WTC11 (cell line): Measurements from ENCODE around the gene WDHD1. TPM values are rescaled to one million over a fixed set of nuclear protein-coding genes. Genes with fewer than 3 reads are reported as not detected.

ENCODE experiments used
- CBFB ChIP-seq: sonication (generic); formaldehyde crosslinking; IDR thresholded peaks from 2 replicates; pipeline ENCODE4 v1.8.1; 2022; ENCODE audit warnings: mild to moderate bottlenecking, low read depth, missing genetic modification reagents
- EMX1 ChIP-seq: fragments of 250-450 bp; sonication (Bioruptor Pico); IDR thresholded peaks from 2 replicates; pipeline ENCODE4 v1.8.0; 2021; ENCODE audit warnings: mild to moderate bottlenecking
- FOXJ3 ChIP-seq: sonication (generic); formaldehyde crosslinking; IDR thresholded peaks from 2 replicates; pipeline ENCODE4 v1.9.0; 2021; ENCODE audit warnings: missing genetic modification reagents, mild to moderate bottlenecking, borderline replicate concordance
- IRF2 ChIP-seq: sonication (generic); formaldehyde crosslinking; IDR thresholded peaks from 2 replicates; pipeline ENCODE4 v1.8.0; 2022; ENCODE audit warnings: low read depth, missing genetic modification reagents, borderline replicate concordance
- JAZF1 ChIP-seq: fragments of 250-450 bp; sonication (Bioruptor Pico); IDR thresholded peaks from 2 replicates; pipeline ENCODE4 v1.9.0; 2021; ENCODE audit warnings: moderate library complexity, mild to moderate bottlenecking, inconsistent platforms
- NFYB ChIP-seq: sonication (generic); formaldehyde crosslinking; conservative IDR thresholded peaks from 2 replicates; pipeline ENCODE4 v1.8.0; 2022; ENCODE audit warnings: low read depth, missing genetic modification reagents
- NR1H2 ChIP-seq: sonication (generic); formaldehyde crosslinking; IDR thresholded peaks from 2 replicates; pipeline ENCODE4 v1.9.0; 2021; ENCODE audit warnings: mild to moderate bottlenecking, moderate library complexity, missing genetic modification reagents
- NR2C2 ChIP-seq: sonication (generic); formaldehyde crosslinking; IDR thresholded peaks from 2 replicates; pipeline ENCODE4 v1.8.0; 2022; ENCODE audit warnings: mild to moderate bottlenecking, missing genetic modification reagents
- PRRX2 ChIP-seq: fragments of 250-450 bp; sonication (Bioruptor Pico); IDR thresholded peaks from 2 replicates; pipeline ENCODE4 v1.8.0; 2021; ENCODE audit warnings: mild to moderate bottlenecking
- RORB ChIP-seq: fragments of 250-450 bp; sonication (Bioruptor Pico); IDR thresholded peaks from 2 replicates; pipeline ENCODE4 v1.9.0; 2021; ENCODE audit warnings: mild to moderate bottlenecking
- SOX15 ChIP-seq: fragments of 250-450 bp; sonication (Bioruptor Pico); IDR thresholded peaks from 2 replicates; pipeline ENCODE4 v1.9.0; 2021; ENCODE audit warnings: mild to moderate bottlenecking
- ZNF121 ChIP-seq: sonication (generic); formaldehyde crosslinking; IDR thresholded peaks from 2 replicates; pipeline ENCODE4 v1.8.0; 2023; ENCODE audit warnings: missing genetic modification reagents
- ZNF138 ChIP-seq: sonication (generic); formaldehyde crosslinking; conservative IDR thresholded peaks from 2 replicates; pipeline ENCODE4 v1.8.1; 2022; ENCODE audit warnings: mild to moderate bottlenecking, moderate library complexity, missing genetic modification reagents
- ZNF263 ChIP-seq: sonication (generic); formaldehyde crosslinking; IDR thresholded peaks from 2 replicates; pipeline ENCODE4 v1.8.1; 2022; ENCODE audit warnings: low read depth, mild to moderate bottlenecking, moderate library complexity, missing genetic modification reagents
- ZNF416 ChIP-seq: fragments of 250-450 bp; sonication (Bioruptor Pico); IDR thresholded peaks from 2 replicates; pipeline ENCODE4 v1.9.0; 2021; ENCODE audit warnings: mild to moderate bottlenecking, inconsistent platforms
- ZNF423 ChIP-seq: fragments of 250-450 bp; sonication (Bioruptor Pico); IDR thresholded peaks from 2 replicates; pipeline ENCODE4 v2.1.2; 2022; ENCODE audit warnings: mild to moderate bottlenecking, moderate library complexity
- total RNA-seq: library from RNA; stranded (reverse); gene quantifications from 3 replicates; pipeline ENCODE4 v1.2.3, GENCODE V29; 2021
- TF ChIP-seq, protein P1 (sequence below): sonication (generic); formaldehyde crosslinking; IDR thresholded peaks from 2 replicates; pipeline ENCODE4 v1.8.1; 2022; ENCODE audit warnings: mild to moderate bottlenecking, moderate library complexity, missing genetic modification reagents
- TF ChIP-seq, protein P2 (sequence below): sonication (generic); formaldehyde crosslinking; IDR thresholded peaks from 2 replicates; pipeline ENCODE4 v1.8.1; 2022; ENCODE audit warnings: mild to moderate bottlenecking, missing genetic modification reagents, moderate library complexity, borderline replicate concordance
- TF ChIP-seq, protein P3 (sequence below): fragments of 250-450 bp; sonication (Bioruptor Pico); IDR thresholded peaks from 2 replicates; pipeline ENCODE4 v1.9.0; 2021; ENCODE audit warnings: moderate library complexity, mild to moderate bottlenecking, inconsistent platforms, borderline replicate concordance
- TF ChIP-seq, protein P4 (sequence below): sonication (generic); formaldehyde crosslinking; IDR thresholded peaks from 2 replicates; pipeline ENCODE4 v1.8.1; 2023; ENCODE audit warnings: mild to moderate bottlenecking, missing genetic modification reagents, moderate library complexity
- TF ChIP-seq, protein P5 (sequence below): sonication (generic); formaldehyde crosslinking; IDR thresholded peaks from 2 replicates; pipeline ENCODE4 v1.8.1; 2022; ENCODE audit warnings: low read depth, mild to moderate bottlenecking, moderate library complexity, missing genetic modification reagents, borderline replicate concordance
- TF ChIP-seq, protein P6 (sequence below): sonication (generic); formaldehyde crosslinking; IDR thresholded peaks from 2 replicates; pipeline ENCODE4 v1.8.1; 2023; ENCODE audit warnings: mild to moderate bottlenecking, missing genetic modification reagents, borderline replicate concordance
- TF ChIP-seq, protein P7 (sequence below): fragments of 250-450 bp; sonication (Bioruptor Pico); IDR thresholded peaks from 2 replicates; pipeline ENCODE4 v2.1.2; 2022; ENCODE audit warnings: mild to moderate bottlenecking, moderate library complexity
- TF ChIP-seq, protein P8 (sequence below): sonication (generic); formaldehyde crosslinking; IDR thresholded peaks from 2 replicates; pipeline ENCODE4 v1.8.0; 2022; ENCODE audit warnings: mild to moderate bottlenecking, missing genetic modification reagents
- TF ChIP-seq, protein P9 (sequence below): sonication (generic); formaldehyde crosslinking; IDR thresholded peaks from 2 replicates; pipeline ENCODE4 v1.8.1; 2023; ENCODE audit warnings: mild to moderate bottlenecking, missing genetic modification reagents
- TF ChIP-seq, protein P10 (sequence below): sonication (generic); formaldehyde crosslinking; IDR thresholded peaks from 2 replicates; pipeline ENCODE4 v1.8.0; 2023; ENCODE audit warnings: missing genetic modification reagents

Gene WDHD1
- total RNA-seq, 1 experiment from 2014 or later, result 76.1 TPM

DNA sequence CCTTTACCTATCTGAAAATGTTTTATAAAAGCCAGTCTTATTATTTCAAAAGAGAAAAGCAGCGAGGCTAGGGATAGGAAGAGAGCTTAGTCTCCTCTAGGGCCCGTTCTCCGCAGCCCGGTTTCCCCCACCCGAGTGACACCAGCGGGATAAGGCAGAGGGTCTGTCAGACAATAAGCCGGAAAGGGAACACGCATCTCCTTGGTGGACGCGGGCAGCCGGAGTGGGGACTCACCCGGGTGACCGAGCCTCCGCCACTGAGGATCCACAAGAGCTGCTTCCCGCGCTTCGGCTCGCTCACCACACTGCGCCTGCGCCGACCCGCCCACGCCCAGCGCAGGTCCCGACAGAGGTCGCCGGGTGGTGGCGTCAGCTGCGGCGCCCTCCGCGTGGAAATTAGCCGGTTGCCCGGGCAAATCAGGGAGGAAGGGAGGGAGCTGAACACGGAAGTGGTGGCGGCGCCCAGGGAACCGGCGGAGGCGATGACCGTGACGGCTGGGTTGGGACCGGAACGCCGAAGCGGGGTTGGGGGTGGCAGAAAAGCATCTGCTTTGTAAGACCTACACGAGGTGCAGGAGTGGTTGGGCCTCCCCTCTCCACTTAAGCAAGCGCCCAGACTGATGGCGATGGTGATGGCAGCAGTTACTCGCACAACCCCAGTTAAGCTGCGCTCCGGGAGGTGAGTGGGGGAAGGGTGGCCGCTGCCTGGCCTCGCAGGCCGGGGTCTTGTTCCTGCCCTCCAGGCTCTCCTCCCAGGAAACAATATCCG, at the start of gene WDHD1, which contains the start of gene SOCS4 (continued):
- TF ChIP-seq, protein P1, sequence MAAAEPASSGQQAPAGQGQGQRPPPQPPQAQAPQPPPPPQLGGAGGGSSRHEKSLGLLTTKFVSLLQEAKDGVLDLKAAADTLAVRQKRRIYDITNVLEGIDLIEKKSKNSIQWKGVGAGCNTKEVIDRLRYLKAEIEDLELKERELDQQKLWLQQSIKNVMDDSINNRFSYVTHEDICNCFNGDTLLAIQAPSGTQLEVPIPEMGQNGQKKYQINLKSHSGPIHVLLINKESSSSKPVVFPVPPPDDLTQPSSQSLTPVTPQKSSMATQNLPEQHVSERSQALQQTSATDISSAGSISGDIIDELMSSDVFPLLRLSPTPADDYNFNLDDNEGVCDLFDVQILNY (CRISPR knock-in tag), result peak; percentile 94
- TF ChIP-seq CBFB (CRISPR knock-in tag), result no peak
- TF ChIP-seq EMX1 (CRISPR knock-in tag), result no peak
- TF ChIP-seq, protein P2, sequence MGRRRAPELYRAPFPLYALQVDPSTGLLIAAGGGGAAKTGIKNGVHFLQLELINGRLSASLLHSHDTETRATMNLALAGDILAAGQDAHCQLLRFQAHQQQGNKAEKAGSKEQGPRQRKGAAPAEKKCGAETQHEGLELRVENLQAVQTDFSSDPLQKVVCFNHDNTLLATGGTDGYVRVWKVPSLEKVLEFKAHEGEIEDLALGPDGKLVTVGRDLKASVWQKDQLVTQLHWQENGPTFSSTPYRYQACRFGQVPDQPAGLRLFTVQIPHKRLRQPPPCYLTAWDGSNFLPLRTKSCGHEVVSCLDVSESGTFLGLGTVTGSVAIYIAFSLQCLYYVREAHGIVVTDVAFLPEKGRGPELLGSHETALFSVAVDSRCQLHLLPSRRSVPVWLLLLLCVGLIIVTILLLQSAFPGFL (CRISPR knock-in tag), result no peak
- TF ChIP-seq, protein P3, sequence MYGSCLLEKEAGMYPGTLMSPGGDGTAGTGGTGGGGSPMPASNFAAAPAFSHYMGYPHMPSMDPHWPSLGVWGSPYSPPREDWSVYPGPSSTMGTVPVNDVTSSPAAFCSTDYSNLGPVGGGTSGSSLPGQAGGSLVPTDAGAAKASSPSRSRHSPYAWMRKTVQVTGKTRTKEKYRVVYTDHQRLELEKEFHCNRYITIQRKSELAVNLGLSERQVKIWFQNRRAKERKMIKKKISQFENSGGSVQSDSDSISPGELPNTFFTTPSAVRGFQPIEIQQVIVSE (CRISPR knock-in tag), result no peak
- no peak for TF ChIP-seq NR1H2 (CRISPR knock-in tag)
- TF ChIP-seq ZNF416 (CRISPR knock-in tag), result 0 out of 2 replicates have a peak, but pooled peaks have one; percentile 39
- peak; percentile 93 for TF ChIP-seq ZNF423 (CRISPR knock-in tag)
- TF ChIP-seq, protein P4, sequence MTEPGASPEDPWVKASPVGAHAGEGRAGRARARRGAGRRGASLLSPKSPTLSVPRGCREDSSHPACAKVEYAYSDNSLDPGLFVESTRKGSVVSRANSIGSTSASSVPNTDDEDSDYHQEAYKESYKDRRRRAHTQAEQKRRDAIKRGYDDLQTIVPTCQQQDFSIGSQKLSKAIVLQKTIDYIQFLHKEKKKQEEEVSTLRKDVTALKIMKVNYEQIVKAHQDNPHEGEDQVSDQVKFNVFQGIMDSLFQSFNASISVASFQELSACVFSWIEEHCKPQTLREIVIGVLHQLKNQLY (CRISPR knock-in tag), result no peak
- TF ChIP-seq PRRX2 (CRISPR knock-in tag), result no peak
- TF ChIP-seq ZNF263, result no peak
- no peak for TF ChIP-seq NR2C2 (CRISPR knock-in tag)
- TF ChIP-seq, protein P5, sequence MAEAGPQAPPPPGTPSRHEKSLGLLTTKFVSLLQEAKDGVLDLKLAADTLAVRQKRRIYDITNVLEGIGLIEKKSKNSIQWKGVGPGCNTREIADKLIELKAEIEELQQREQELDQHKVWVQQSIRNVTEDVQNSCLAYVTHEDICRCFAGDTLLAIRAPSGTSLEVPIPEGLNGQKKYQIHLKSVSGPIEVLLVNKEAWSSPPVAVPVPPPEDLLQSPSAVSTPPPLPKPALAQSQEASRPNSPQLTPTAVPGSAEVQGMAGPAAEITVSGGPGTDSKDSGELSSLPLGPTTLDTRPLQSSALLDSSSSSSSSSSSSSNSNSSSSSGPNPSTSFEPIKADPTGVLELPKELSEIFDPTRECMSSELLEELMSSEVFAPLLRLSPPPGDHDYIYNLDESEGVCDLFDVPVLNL, result no peak
- TF ChIP-seq FOXJ3 (CRISPR knock-in tag), result no peak
- TF ChIP-seq JAZF1 (CRISPR knock-in tag), result no peak
- no peak for TF ChIP-seq ZNF121 (CRISPR knock-in tag)
- TF ChIP-seq NFYB (CRISPR knock-in tag), result peak; percentile 51; the same call in 1 of the 2 replicates
- TF ChIP-seq, protein P6, sequence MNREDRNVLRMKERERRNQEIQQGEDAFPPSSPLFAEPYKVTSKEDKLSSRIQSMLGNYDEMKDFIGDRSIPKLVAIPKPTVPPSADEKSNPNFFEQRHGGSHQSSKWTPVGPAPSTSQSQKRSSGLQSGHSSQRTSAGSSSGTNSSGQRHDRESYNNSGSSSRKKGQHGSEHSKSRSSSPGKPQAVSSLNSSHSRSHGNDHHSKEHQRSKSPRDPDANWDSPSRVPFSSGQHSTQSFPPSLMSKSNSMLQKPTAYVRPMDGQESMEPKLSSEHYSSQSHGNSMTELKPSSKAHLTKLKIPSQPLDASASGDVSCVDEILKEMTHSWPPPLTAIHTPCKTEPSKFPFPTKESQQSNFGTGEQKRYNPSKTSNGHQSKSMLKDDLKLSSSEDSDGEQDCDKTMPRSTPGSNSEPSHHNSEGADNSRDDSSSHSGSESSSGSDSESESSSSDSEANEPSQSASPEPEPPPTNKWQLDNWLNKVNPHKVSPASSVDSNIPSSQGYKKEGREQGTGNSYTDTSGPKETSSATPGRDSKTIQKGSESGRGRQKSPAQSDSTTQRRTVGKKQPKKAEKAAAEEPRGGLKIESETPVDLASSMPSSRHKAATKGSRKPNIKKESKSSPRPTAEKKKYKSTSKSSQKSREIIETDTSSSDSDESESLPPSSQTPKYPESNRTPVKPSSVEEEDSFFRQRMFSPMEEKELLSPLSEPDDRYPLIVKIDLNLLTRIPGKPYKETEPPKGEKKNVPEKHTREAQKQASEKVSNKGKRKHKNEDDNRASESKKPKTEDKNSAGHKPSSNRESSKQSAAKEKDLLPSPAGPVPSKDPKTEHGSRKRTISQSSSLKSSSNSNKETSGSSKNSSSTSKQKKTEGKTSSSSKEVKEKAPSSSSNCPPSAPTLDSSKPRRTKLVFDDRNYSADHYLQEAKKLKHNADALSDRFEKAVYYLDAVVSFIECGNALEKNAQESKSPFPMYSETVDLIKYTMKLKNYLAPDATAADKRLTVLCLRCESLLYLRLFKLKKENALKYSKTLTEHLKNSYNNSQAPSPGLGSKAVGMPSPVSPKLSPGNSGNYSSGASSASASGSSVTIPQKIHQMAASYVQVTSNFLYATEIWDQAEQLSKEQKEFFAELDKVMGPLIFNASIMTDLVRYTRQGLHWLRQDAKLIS (CRISPR knock-in tag), result no peak
- TF ChIP-seq, protein P7, sequence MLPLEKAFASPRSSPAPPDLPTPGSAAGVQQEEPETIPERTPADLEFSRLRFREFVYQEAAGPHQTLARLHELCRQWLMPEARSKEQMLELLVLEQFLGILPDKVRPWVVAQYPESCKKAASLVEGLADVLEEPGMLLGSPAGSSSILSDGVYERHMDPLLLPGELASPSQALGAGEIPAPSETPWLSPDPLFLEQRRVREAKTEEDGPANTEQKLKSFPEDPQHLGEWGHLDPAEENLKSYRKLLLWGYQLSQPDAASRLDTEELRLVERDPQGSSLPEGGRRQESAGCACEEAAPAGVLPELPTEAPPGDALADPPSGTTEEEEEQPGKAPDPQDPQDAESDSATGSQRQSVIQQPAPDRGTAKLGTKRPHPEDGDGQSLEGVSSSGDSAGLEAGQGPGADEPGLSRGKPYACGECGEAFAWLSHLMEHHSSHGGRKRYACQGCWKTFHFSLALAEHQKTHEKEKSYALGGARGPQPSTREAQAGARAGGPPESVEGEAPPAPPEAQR (CRISPR knock-in tag), result no peak
- no peak for TF ChIP-seq RORB
- no peak for TF ChIP-seq SOX15
- no peak for TF ChIP-seq IRF2 (CRISPR knock-in tag)
- TF ChIP-seq, protein P8, sequence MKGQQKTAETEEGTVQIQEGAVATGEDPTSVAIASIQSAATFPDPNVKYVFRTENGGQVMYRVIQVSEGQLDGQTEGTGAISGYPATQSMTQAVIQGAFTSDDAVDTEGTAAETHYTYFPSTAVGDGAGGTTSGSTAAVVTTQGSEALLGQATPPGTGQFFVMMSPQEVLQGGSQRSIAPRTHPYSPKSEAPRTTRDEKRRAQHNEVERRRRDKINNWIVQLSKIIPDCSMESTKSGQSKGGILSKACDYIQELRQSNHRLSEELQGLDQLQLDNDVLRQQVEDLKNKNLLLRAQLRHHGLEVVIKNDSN (CRISPR knock-in tag), result no peak; the same call in 1 of the 2 replicates
- TF ChIP-seq, protein P9, sequence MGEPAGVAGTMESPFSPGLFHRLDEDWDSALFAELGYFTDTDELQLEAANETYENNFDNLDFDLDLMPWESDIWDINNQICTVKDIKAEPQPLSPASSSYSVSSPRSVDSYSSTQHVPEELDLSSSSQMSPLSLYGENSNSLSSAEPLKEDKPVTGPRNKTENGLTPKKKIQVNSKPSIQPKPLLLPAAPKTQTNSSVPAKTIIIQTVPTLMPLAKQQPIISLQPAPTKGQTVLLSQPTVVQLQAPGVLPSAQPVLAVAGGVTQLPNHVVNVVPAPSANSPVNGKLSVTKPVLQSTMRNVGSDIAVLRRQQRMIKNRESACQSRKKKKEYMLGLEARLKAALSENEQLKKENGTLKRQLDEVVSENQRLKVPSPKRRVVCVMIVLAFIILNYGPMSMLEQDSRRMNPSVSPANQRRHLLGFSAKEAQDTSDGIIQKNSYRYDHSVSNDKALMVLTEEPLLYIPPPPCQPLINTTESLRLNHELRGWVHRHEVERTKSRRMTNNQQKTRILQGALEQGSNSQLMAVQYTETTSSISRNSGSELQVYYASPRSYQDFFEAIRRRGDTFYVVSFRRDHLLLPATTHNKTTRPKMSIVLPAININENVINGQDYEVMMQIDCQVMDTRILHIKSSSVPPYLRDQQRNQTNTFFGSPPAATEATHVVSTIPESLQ (CRISPR knock-in tag), result no peak
- TF ChIP-seq, protein P10, sequence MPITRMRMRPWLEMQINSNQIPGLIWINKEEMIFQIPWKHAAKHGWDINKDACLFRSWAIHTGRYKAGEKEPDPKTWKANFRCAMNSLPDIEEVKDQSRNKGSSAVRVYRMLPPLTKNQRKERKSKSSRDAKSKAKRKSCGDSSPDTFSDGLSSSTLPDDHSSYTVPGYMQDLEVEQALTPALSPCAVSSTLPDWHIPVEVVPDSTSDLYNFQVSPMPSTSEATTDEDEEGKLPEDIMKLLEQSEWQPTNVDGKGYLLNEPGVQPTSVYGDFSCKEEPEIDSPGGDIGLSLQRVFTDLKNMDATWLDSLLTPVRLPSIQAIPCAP, result no peak
- TF ChIP-seq ZNF138, result no peak
